ENCODE results near the gene PODNL1.

The PODNL1 gene

GRCh38 chr19:13981467-13981866, 43.2 kb upstream of the PODNL1 start:
- Histone ChIP-seq H2AK5ac (ENCODE audit: low read length) (no peak overlapping the region), H3K27ac (ENCODE audit: low read depth, low read length) (no peak overlapping the region), H3K36me3 (ENCODE audit: control insufficient read depth, insufficient read depth, low read length) (no peaks in the 10 kb centered on the region), H3K4ac (ENCODE audit: low read depth, low read length) (no peak overlapping the region), H3K56ac (ENCODE audit: low read length) (no peak overlapping the region), H3K79me2 (ENCODE audit: control insufficient read depth, insufficient read depth, low read length) (no peaks in the 10 kb centered on the region), H3K4me2 (ENCODE audit: low read length) (no peak overlapping the region), H3K23ac (ENCODE audit: low read length) (no peak overlapping the region), H3K4me3 (ENCODE audit: low read length) (no peak overlapping the region), H3K27me3 (ENCODE audit: insufficient read depth, low read length, poor library complexity) (no peaks in the 10 kb centered on the region), H2BK5ac (ENCODE audit: low read length) (no peak overlapping the region), H2BK120ac (ENCODE audit: low read depth, low read length) (no peak overlapping the region), H2BK15ac (replicated peaks; ENCODE audit: low read depth) (no peak overlapping the region), H4K5ac (ENCODE audit: low read length) (no peak overlapping the region), H3K79me1 (ENCODE audit: low read length) (no peaks in the 10 kb centered on the region), H3K18ac (ENCODE audit: low read length) (no peak overlapping the region), H3K9ac (ENCODE audit: low read length) (no peak overlapping the region), H4K8ac (ENCODE audit: low read depth, low read length) (no peak overlapping the region), H3K4me1 (ENCODE audit: control insufficient read depth, low read depth, low read length) (peaks cover 6% of the 10 kb centered on the region)
- WGBS (ENCODE audit: extremely low coverage, insufficient coverage, low lambda C conversion rate) = no CpG with 5 or more reads among the region's 9 CpGs
- no peak for DNase-seq

- Histone ChIP-seq H3K4ac (ENCODE audit: low read depth, low read length) (no peak overlapping the region), H3K9ac (ENCODE audit: low read length) (no peak overlapping the region), H3K18ac (ENCODE audit: low read length) (no peak overlapping the region), H3K23ac (ENCODE audit: low read length) (no peak overlapping the region), H2BK120ac (ENCODE audit: low read depth, low read length) (no peak overlapping the region), H3K36me3 (ENCODE audit: control insufficient read depth, insufficient read depth, low read length) (no peaks in the 10 kb centered on the region), H3K79me2 (ENCODE audit: control insufficient read depth, insufficient read depth, low read length) (no peaks in the 10 kb centered on the region), H2BK15ac (replicated peaks; ENCODE audit: low read depth) (no peak overlapping the region), H3K79me1 (ENCODE audit: low read length) (no peaks in the 10 kb centered on the region), H3K27me3 (ENCODE audit: insufficient read depth, low read length, poor library complexity) (no peaks in the 10 kb centered on the region), H3K4me2 (ENCODE audit: low read length) (no peak overlapping the region), H4K8ac (ENCODE audit: low read depth, low read length) (no peak overlapping the region), H3K4me1 (ENCODE audit: control insufficient read depth, low read depth, low read length) (peaks cover 4% of the 10 kb centered on the region), H3K56ac (ENCODE audit: low read length) (no peak overlapping the region), H2BK5ac (ENCODE audit: low read length) (no peak overlapping the region), H3K4me3 (ENCODE audit: low read length) (no peak overlapping the region), H3K27ac (ENCODE audit: low read depth, low read length) (no peak overlapping the region), H4K5ac (ENCODE audit: low read length) (no peak overlapping the region), H2AK5ac (ENCODE audit: low read length) (no peak overlapping the region)
- peak; percentile 49 for DNase-seq
- no CpG with 5 or more reads among the region's 5 CpGs for WGBS (ENCODE audit: extremely low coverage, insufficient coverage, low lambda C conversion rate)
Observed at GRCh38 chr19:13981021-13981420, 42.8 kb upstream of the PODNL1 start.

- Histone ChIP-seq H3K27ac (ENCODE audit: low read depth, low read length) (no peak overlapping the region), H3K9ac (ENCODE audit: low read length) (no peak overlapping the region), H3K4me3 (ENCODE audit: low read length) (no peak overlapping the region), H3K56ac (ENCODE audit: low read length) (peak overlapping the region; percentile 15), H2AK5ac (ENCODE audit: low read length) (no peak overlapping the region), H3K27me3 (ENCODE audit: insufficient read depth, low read length, poor library complexity) (no peaks in the 10 kb centered on the region), H3K23ac (ENCODE audit: low read length) (no peak overlapping the region), H3K36me3 (ENCODE audit: control insufficient read depth, insufficient read depth, low read length) (no peaks in the 10 kb centered on the region), H3K4me2 (ENCODE audit: low read length) (no peak overlapping the region), H3K18ac (ENCODE audit: low read length) (no peak overlapping the region), H3K4me1 (ENCODE audit: control insufficient read depth, low read depth, low read length) (peaks cover 3% of the 10 kb centered on the region), H4K8ac (ENCODE audit: low read depth, low read length) (no peak overlapping the region), H3K4ac (ENCODE audit: low read depth, low read length) (no peak overlapping the region), H2BK120ac (ENCODE audit: low read depth, low read length) (no peak overlapping the region), H2BK15ac (replicated peaks; ENCODE audit: low read depth) (no peak overlapping the region), H2BK5ac (ENCODE audit: low read length) (no peak overlapping the region), H4K5ac (ENCODE audit: low read length) (no peak overlapping the region), H3K79me1 (ENCODE audit: low read length) (no peaks in the 10 kb centered on the region), H3K79me2 (ENCODE audit: control insufficient read depth, insufficient read depth, low read length) (no peaks in the 10 kb centered on the region)
- WGBS (ENCODE audit: extremely low coverage, insufficient coverage, low lambda C conversion rate) = no CpG with 5 or more reads among the region's 15 CpGs
- no peak for DNase-seq
Observed at GRCh38 chr19:13980340-13980739, 42.1 kb upstream of the PODNL1 start.

GRCh38 chr19:13979686-13980085, 41.5 kb upstream of the PODNL1 start:
- Histone ChIP-seq H3K9ac (ENCODE audit: low read length) (peak overlapping the region; percentile 70), H2AK5ac (ENCODE audit: low read length) (no peak overlapping the region), H4K8ac (ENCODE audit: low read depth, low read length) (no peak overlapping the region), H3K56ac (ENCODE audit: low read length) (peak overlapping the region; percentile 87), H3K18ac (ENCODE audit: low read length) (peak overlapping the region; percentile 82), H3K79me2 (ENCODE audit: control insufficient read depth, insufficient read depth, low read length) (no peaks in the 10 kb centered on the region), H3K4me1 (ENCODE audit: control insufficient read depth, low read depth, low read length) (peaks cover 3% of the 10 kb centered on the region), H3K23ac (ENCODE audit: low read length) (no peak overlapping the region), H3K79me1 (ENCODE audit: low read length) (no peaks in the 10 kb centered on the region), H3K36me3 (ENCODE audit: control insufficient read depth, insufficient read depth, low read length) (no peaks in the 10 kb centered on the region), H2BK15ac (replicated peaks; ENCODE audit: low read depth) (no peak overlapping the region), H4K5ac (ENCODE audit: low read length) (no peak overlapping the region), H3K4me3 (ENCODE audit: low read length) (no peak overlapping the region), H3K4me2 (ENCODE audit: low read length) (peak overlapping the region; percentile 78), H3K27me3 (ENCODE audit: insufficient read depth, low read length, poor library complexity) (no peaks in the 10 kb centered on the region), H3K27ac (ENCODE audit: low read depth, low read length) (no peak overlapping the region), H2BK5ac (ENCODE audit: low read length) (no peak overlapping the region), H2BK120ac (ENCODE audit: low read depth, low read length) (no peak overlapping the region), H3K4ac (ENCODE audit: low read depth, low read length) (peak overlapping the region; percentile 91)
- WGBS (ENCODE audit: extremely low coverage, insufficient coverage, low lambda C conversion rate) = no CpG with 5 or more reads among the region's 12 CpGs
- DNase-seq = no peak

GRCh38 chr19:13979244-13979615, 41.0 kb upstream of the PODNL1 start:
- H3K36me3 ChIP-seq (ENCODE audit: control insufficient read depth, insufficient read depth, low read length) = no peaks in the 10 kb centered on the region
- no peak overlapping the region for H2AK5ac ChIP-seq (ENCODE audit: low read length)
- H3K4me1 ChIP-seq (ENCODE audit: control insufficient read depth, low read depth, low read length) = peaks cover 3% of the 10 kb centered on the region
- H3K79me1 ChIP-seq (ENCODE audit: low read length) = no peaks in the 10 kb centered on the region
- H2BK5ac ChIP-seq (ENCODE audit: low read length) = no peak overlapping the region
- WGBS (ENCODE audit: extremely low coverage, insufficient coverage, low lambda C conversion rate) = no CpG with 5 or more reads among the region's 12 CpGs
- peak; percentile 56 for DNase-seq
- H3K18ac ChIP-seq (ENCODE audit: low read length) = peak overlapping the region; percentile 82
- no peak overlapping the region for H2BK15ac ChIP-seq (replicated peaks; ENCODE audit: low read depth)
- H3K79me2 ChIP-seq (ENCODE audit: control insufficient read depth, insufficient read depth, low read length) = no peaks in the 10 kb centered on the region
- peak overlapping the region; percentile 87 for H3K56ac ChIP-seq (ENCODE audit: low read length)
- H3K4me2 ChIP-seq (ENCODE audit: low read length) = peak overlapping the region; percentile 78
- H2BK120ac ChIP-seq (ENCODE audit: low read depth, low read length) = no peak overlapping the region
- no peak overlapping the region for H4K5ac ChIP-seq (ENCODE audit: low read length)
- peak overlapping the region; percentile 91 for H3K4ac ChIP-seq (ENCODE audit: low read depth, low read length)
- no peak overlapping the region for H4K8ac ChIP-seq (ENCODE audit: low read depth, low read length)
- peak overlapping the region; percentile 70 for H3K9ac ChIP-seq (ENCODE audit: low read length)
- peak overlapping the region; percentile 80 for H3K27ac ChIP-seq (ENCODE audit: low read depth, low read length)
- H3K4me3 ChIP-seq (ENCODE audit: low read length) = no peak overlapping the region
- no peak overlapping the region for H3K23ac ChIP-seq (ENCODE audit: low read length)
- H3K27me3 ChIP-seq (ENCODE audit: insufficient read depth, low read length, poor library complexity) = no peaks in the 10 kb centered on the region
